ENCODE data around the gene ZNF507.

DNA sequence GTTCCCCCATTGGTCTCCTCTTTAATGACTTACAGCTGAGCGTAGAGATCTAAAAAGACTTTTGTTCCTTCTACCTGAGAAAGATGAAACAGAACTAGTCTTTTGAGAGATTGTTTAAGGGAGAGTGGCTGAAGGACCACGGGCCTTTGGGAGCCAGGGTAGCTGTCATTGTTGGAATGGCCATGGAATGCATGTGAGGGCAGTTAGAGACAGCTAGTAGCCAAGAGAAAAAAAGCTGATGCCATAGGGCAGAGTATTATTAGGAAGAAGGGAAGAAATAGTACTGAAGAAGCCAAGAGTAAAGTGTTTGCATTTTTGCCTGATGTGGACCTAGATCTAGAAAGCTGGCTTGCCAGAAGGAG lies 5.6 kb downstream of the ZNF507 start:
- TF ChIP-seq, protein P1, sequence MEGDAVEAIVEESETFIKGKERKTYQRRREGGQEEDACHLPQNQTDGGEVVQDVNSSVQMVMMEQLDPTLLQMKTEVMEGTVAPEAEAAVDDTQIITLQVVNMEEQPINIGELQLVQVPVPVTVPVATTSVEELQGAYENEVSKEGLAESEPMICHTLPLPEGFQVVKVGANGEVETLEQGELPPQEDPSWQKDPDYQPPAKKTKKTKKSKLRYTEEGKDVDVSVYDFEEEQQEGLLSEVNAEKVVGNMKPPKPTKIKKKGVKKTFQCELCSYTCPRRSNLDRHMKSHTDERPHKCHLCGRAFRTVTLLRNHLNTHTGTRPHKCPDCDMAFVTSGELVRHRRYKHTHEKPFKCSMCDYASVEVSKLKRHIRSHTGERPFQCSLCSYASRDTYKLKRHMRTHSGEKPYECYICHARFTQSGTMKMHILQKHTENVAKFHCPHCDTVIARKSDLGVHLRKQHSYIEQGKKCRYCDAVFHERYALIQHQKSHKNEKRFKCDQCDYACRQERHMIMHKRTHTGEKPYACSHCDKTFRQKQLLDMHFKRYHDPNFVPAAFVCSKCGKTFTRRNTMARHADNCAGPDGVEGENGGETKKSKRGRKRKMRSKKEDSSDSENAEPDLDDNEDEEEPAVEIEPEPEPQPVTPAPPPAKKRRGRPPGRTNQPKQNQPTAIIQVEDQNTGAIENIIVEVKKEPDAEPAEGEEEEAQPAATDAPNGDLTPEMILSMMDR (IDR thresholded peaks at IDR 0.05): no peak
- TF ChIP-seq POLR2A (IDR thresholded peaks at IDR 0.05): no peak
